Activated CD4-positive, alpha-beta T cell treated with anti-CD3 and anti-CD28 coated beads, Interleukin-2, Interleukin-6, amounts not matched to agents 100 ng/mL and 50 ng/mL, durations not matched to agents 16 hours and 8 hours (primary cell): ENCODE results near the gene C5orf47.

ENCODE experiments used
- DNase-seq: peaks from one replicate; pipeline ENCODE4 v3.0.0-alpha.2; 2020

The C5orf47 gene

DNA sequence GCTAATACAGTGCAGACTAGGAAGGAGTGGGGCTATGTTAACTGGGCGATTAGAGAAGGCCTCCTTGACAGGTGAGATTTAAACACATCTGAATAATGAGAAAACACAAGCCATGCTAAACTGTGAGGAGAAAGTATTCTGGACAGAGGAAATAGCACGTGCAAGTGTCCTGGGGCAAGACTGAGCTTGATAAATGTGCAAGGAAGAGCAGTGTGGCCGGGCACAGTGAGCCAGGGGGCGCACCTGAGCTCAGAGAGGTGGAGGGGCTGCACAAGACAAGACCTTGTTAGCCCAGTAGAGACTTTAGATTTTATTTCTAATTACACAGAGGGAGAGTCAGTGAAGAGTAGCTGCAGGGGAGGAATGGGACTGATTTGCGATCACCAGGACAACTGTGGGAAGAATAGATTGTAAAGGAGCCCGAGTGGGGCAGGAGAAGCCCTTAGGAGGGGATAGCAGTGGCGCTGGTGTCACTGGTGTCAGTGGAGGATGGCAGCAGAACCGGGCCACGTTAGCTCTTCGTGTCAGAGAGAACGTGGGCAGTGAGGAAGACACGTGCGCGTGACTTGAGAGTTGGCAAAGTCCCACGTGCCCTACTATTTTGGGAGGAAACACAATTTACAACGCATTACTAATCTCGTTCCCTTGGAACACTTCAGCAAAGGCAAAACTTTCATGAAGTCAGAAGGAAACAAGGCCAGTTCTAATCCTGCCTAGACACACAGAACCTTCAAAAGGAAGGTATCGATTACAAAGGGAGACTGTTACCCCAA, 17.9 kb upstream of the C5orf47 start:
- DNase-seq = peak; percentile 11

DNA sequence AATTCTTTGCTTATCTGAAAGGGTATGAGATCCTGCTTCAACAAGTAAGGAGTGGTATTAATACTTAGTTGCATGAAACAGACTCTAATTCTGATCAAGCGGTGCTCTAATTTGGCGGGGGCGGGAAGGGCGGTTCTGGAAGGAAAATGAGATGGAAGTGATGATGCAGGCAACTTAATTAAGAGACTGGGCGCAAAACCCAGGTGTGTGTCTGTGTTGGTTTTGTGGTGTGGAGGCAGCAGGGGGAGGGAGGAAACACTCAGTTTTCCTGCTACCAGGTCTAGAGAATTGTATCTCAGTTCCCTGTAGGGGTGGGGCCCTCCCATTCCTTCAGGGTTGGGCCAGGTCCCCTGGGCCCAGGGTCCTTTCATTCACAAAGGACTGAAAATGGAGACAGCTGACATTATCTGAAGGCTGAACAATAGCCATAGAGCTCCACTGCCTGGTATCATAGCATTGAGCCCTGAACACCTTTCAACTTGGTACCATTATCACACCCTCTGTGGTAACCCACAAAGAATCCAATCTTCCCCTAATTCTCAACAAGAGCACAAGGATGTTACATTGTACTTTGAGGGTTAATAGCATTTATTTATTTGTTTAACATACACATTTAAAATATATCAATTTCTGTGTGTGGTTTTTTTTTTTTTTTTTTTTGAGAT, 17.2 kb upstream of the C5orf47 start:
- DNase-seq = no peak

DNA sequence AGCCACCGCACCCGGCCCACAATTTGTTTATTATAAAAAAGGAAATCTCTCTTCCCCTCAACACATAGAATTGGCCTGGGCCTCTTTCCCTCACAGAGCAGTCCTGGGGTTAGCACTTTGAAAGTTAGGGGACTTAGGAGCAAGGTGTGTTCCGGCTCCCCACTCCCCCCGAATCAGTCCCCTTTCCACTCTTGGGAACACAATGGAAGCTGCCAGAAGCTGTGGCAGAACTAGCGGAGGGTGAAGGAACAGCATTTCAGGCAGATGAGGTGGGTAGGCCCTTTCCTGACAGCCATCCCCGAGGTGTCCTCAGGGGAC, 16.4 kb upstream of the C5orf47 start:
- no peak for DNase-seq

GRCh38 chr5:173972925-173973615, 15.9 kb upstream of the C5orf47 start:
- peak; percentile 74 for DNase-seq

DNA sequence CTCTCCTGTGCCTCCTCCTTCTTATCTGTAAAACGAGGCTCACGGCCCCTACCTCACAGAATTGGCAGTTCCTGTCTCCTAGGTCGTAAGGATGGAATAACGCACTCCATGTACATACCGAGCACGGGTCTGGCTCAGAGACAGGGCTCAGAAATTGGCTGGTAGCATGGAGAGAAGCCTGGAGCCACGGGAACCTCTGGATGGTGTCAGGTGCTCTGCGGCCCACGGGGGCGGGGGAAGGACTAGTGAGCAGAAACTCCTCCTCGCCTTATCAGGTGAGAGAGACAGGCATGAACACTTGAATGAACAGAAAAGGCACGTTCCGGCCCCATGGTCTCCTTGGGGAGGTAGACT, 15.4 kb upstream of the C5orf47 start:
- DNase-seq = no peak

GRCh38 chr5:173974688-173975239, 14.2 kb upstream of the C5orf47 start:
- no peak for DNase-seq

GRCh38 chr5:173981185-173981761, 7.7 kb upstream of the C5orf47 start:
- DNase-seq = no peak

DNA sequence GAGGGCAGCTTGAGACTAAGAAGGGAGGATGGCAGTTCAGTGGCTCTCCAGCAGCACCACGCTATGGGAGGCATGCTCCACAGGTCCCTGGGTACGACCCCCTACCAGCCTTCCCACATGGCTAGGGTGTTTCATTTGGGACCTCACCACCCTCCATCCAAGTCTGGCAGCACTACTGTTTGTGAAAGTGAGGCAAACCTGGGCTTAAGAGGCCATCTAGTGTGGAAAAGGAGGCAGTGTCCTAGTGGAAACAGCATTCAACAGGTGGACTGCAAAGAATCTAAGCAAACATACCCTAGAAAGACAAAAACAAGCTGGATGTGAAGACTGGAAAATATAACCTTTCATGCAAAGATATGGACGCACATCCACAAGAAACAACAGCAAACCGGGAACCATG, 4.8 kb upstream of the C5orf47 start:
- no peak for DNase-seq

- DNase-seq = no peak
Measured at GRCh38 chr5:173989432-173990082, 587 bp downstream of the C5orf47 start.

- DNase-seq = no peak
Measured at GRCh38 chr5:173997331-173997730, 8.4 kb downstream of the C5orf47 start.

GRCh38 chr5:173998531-173998930, 9.6 kb downstream of the C5orf47 start:
- no peak for DNase-seq

- no peak for DNase-seq
Measured at GRCh38 chr5:174000076-174000475, 11.1 kb downstream of the C5orf47 start.

GRCh38 chr5:174003795-174004194, 14.8 kb downstream of the C5orf47 start:
- no peak for DNase-seq

DNA sequence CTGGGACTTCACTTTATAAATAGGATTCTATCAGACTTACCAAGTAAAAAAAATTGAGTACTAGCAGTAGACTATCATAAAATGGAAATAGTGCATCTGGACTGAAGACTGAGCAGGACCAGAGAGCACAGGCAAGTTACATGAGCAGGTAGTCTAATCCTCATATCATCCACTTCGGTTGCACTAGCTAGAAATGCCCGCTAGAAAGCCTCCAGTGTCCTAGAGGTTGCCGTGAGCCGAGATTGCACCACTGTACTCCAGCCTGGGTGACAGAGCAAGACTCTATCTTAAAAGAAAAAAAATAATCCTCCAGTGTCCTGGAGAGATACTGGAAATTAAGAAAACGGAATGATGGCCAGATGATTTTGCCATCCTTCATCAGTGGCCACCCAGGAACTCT, 20.0 kb downstream of the C5orf47 start:
- no peak for DNase-seq

GRCh38 chr5:174010365-174010764, 21.4 kb downstream of the C5orf47 start:
- peak; percentile 17 for DNase-seq

DNA sequence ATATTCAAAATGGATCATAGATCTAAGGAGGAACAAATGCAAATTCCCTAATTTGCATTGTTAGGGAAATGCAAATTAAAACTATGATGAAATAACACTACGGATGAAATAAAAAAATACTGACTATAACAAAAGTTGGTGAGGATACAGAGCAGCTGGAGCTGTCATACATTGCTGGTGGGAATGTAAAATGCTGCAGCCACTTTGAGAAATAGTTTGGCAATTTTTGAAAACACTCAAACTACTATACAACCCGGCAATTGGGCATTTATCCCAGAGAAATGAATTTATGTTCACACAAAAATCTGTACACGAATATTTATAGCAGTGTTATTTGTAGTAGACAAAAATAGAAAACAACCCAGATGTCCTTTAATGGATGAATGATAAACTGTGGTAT, 22.5 kb downstream of the C5orf47 start:
- no peak for DNase-seq

DNA sequence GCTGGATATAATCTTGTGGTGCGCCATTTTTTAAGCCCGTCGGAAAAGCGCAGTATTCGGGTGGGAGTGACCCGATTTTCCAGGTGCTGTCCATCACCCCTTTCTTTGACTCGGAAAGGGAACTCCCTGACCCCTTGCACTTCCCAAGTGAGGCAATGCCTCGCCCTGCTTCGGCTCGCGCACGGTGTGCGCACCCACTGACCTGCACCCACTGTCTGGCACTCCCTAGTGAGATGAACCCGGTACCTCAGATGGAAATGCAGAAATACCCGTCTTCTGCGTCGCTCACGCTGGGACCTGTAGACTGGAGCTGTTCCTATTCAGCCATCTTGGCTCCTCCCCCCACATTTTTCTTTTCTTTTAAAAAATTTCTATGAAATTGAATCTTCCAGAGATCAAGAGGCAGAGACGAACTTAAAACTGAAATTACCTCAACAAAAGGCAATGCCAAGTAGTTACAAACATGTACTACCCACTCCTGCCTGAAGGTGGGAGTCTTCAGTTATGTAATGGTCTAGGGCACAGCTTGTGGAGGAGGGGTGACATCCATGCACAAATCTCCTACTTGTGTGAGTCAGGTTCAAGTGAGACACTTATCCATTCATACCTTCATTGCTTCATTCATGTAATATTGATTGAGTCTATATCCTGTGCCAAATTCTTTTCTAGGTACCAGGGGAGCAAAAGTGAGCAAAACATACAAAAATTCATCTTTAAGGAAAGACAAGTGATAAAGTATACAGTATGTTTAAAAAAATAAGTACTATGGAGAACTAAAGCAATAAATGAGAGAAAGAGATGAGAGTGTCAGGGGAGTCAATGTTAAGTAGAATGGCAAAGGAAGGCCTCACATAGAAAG, 31.3 kb downstream of the C5orf47 start:
- DNase-seq = peak; percentile 41

DNA sequence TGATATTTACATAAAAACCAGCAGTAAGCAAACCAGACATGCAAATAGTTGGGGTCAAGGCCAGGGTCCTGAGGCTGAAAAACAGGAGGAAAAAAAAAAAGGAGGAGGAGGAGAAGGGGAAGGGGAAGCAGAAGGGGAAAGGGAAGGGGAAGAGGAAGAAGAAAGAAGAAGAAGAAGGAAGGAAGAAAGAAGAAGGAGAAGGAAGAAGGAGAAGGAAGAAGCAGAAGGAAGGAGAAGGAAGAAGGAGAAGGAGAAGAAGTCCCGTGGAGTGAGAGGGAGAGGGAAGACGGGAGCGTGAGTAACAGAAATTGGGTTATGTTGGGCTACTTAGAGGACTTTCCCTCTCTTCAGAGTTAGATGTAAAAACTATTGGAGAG, 31.9 kb downstream of the C5orf47 start:
- DNase-seq = no peak

- DNase-seq = no peak
Measured at GRCh38 chr5:174022384-174023095, 33.6 kb downstream of the C5orf47 start.

- no peak for DNase-seq
Measured at GRCh38 chr5:174030286-174030685, 41.3 kb downstream of the C5orf47 start.

- no peak for DNase-seq
Measured at GRCh38 chr5:174044466-174045254, 55.7 kb downstream of the C5orf47 start.
